IMR-90 (cell line): Measurements from ENCODE around the gene MGAT5. TPM values are rescaled to one million over a fixed set of nuclear protein-coding genes. Genes with fewer than 3 reads are reported as not detected.

Source experiments
- ATAC-seq: fragments of 200-7000 bp; cut with Tn5 transposase; 2 replicates; pipeline ENCODE4 v1.9.1; 2020; ENCODE audit warnings: low read depth, mild to moderate bottlenecking, moderate library complexity
- BruUV-seq: library from RNA; stranded (reverse); fragments of 400-500 nt; replicated peaks from 2 replicates; lab custom pipeline; 2021; lab: Mats Ljungman, UMichigan
- CTCF ChIA-PET: fragments of 300-600 bp; formaldehyde crosslinking; extraction: SDS; loops from one replicate; lab custom pipeline; 2021; ENCODE audit warnings: antibody characterized with exemption; lab: Yijun Ruan, JAX
- POLR2A ChIA-PET: fragments of 300-600 bp; sonication (Branson Sonifier 250); formaldehyde crosslinking; loops from one replicate; lab custom pipeline; 2022; ENCODE audit warnings: antibody characterized with exemption; ENCODE audit not compliant: unreplicated experiment; lab: Charles Lee
- DNase-seq: peaks from one replicate; pipeline ENCODE4 v3.0.0; 2013
- H2AFZ ChIP-seq: replicated peaks from 2 replicates; pipeline ENCODE3; 2013; ENCODE audit warnings: low read length, mild to moderate bottlenecking; ENCODE audit not compliant: poor library complexity
- H2AK5ac ChIP-seq: 2 replicates; pipeline ENCODE4 v1.6.1; 2013; ENCODE audit warnings: low read depth, low read length, inconsistent platforms
- H2AK9ac ChIP-seq: replicated peaks from 2 replicates; pipeline ENCODE3; 2013; ENCODE audit warnings: mild to moderate bottlenecking, low read depth, low read length, moderate library complexity; ENCODE audit not compliant: poor library complexity
- H2BK120ac ChIP-seq: 2 replicates; pipeline ENCODE4 v1.6.1; 2013; ENCODE audit warnings: low read depth, low read length, inconsistent platforms
- H2BK15ac ChIP-seq: 3 replicates; pipeline ENCODE4 v1.6.1; 2013; ENCODE audit warnings: low read depth, low read length, inconsistent platforms
- H2BK20ac ChIP-seq: 2 replicates; pipeline ENCODE4 v1.6.1; 2013; ENCODE audit warnings: low read depth, mild to moderate bottlenecking, inconsistent platforms, low read length, moderate library complexity
- H2BK5ac ChIP-seq: 2 replicates; pipeline ENCODE4 v1.6.1; 2013; ENCODE audit warnings: mild to moderate bottlenecking, low read depth, low read length, inconsistent platforms; ENCODE audit not compliant: poor library complexity, severe bottlenecking
- H3K14ac ChIP-seq: replicated peaks from 2 replicates; pipeline ENCODE4 v1.6.1; 2013; ENCODE audit warnings: low read depth, low read length, inconsistent platforms
- H3K18ac ChIP-seq: 2 replicates; pipeline ENCODE4 v1.6.1; 2013; ENCODE audit warnings: low read depth, low read length, control low read depth
- H3K23ac ChIP-seq: 2 replicates; pipeline ENCODE4 v1.6.1; 2013; ENCODE audit warnings: low read depth, low read length, inconsistent platforms
- H3K27ac ChIP-seq: 2 replicates; pipeline ENCODE4 v1.5.1; 2013; ENCODE audit warnings: mild to moderate bottlenecking, control low read depth, low read length; ENCODE audit not compliant: insufficient read depth
- H3K27me3 ChIP-seq: 2 replicates; pipeline ENCODE4 v1.6.1; 2013; ENCODE audit warnings: low read length; ENCODE audit not compliant: control insufficient read depth, insufficient read depth
- H3K36me3 ChIP-seq: 2 replicates; pipeline ENCODE4 v1.6.1; 2013; ENCODE audit warnings: low read length, mixed read lengths; ENCODE audit not compliant: control insufficient read depth, insufficient read depth
- H3K4ac ChIP-seq: 2 replicates; pipeline ENCODE4 v1.6.1; 2013; ENCODE audit warnings: low read depth, low read length, inconsistent platforms
- H3K4me1 ChIP-seq: 2 replicates; pipeline ENCODE4 v1.6.1; 2013; ENCODE audit warnings: low read length, mixed read lengths; ENCODE audit not compliant: control insufficient read depth, insufficient read depth
- H3K4me2 ChIP-seq: 2 replicates; pipeline ENCODE4 v1.6.1; 2013; ENCODE audit warnings: low read depth, mild to moderate bottlenecking, control low read depth, low read length, moderate library complexity
- H3K4me3 ChIP-seq: 2 replicates; pipeline ENCODE4 v1.5.1; 2013; ENCODE audit warnings: low read depth, mild to moderate bottlenecking, control low read depth, low read length, moderate library complexity; ENCODE audit not compliant: insufficient read depth
- H3K56ac ChIP-seq: 2 replicates; pipeline ENCODE4 v1.6.1; 2013; ENCODE audit warnings: low read length, inconsistent platforms; ENCODE audit not compliant: insufficient read depth; ENCODE audit errors: extremely low read depth
- H3K79me1 ChIP-seq, 2 experiments: 2 replicates each; pipeline ENCODE4 v1.6.1; 2013; ENCODE audit warnings: low read length in 2 of 2, inconsistent platforms in 1 of 2, low read depth in 1 of 2
- H3K9ac ChIP-seq: 2 replicates; pipeline ENCODE4 v1.6.1; 2013; ENCODE audit warnings: low read depth, low read length, control low read depth
- H3K9me1 ChIP-seq: 2 replicates; pipeline ENCODE4 v1.6.1; 2013; ENCODE audit warnings: low read length, inconsistent platforms; ENCODE audit not compliant: insufficient read depth
- H3K9me3 ChIP-seq: 2 replicates; pipeline ENCODE4 v1.6.1; 2013; ENCODE audit warnings: low read length; ENCODE audit not compliant: control insufficient read depth, insufficient read depth
- H4K20me1 ChIP-seq: 2 replicates; pipeline ENCODE4 v1.6.1; 2013; ENCODE audit warnings: low read length, inconsistent platforms; ENCODE audit not compliant: insufficient read depth
- H4K5ac ChIP-seq: 2 replicates; pipeline ENCODE4 v1.6.1; 2013; ENCODE audit warnings: mild to moderate bottlenecking, low read depth, low read length, control low read depth
- H4K8ac ChIP-seq, 2 experiments: 2 replicates each; pipeline ENCODE4 v1.6.1; 2013; ENCODE audit warnings: low read depth in 2 of 2, low read length in 2 of 2, control low read depth in 1 of 2, inconsistent platforms in 1 of 2
- H4K91ac ChIP-seq: 2 replicates; pipeline ENCODE4 v1.6.1; 2013; ENCODE audit warnings: low read depth, low read length, inconsistent platforms; ENCODE audit not compliant: insufficient read depth
- BHLHE40 ChIP-seq: fragments of 150-350 bp; IDR thresholded peaks from 2 replicates; pipeline ENCODE4 v1.6.1; 2016; ENCODE audit warnings: mild to moderate bottlenecking, low read depth, low read length
- CEBPB ChIP-seq: IDR thresholded peaks from 2 replicates; pipeline ENCODE4 v1.6.1; 2012; ENCODE audit warnings: low read depth, low read length, improper control_type of control experiment
- CHD1 ChIP-seq: IDR thresholded peaks from 2 replicates; pipeline ENCODE4 v1.6.1; 2012; ENCODE audit warnings: low read depth, low read length, improper control_type of control experiment
- CTCF ChIP-seq: conservative IDR thresholded peaks from 2 replicates; pipeline ENCODE4 v1.5.1; 2012; ENCODE audit warnings: mild to moderate bottlenecking, low read depth, low read length, improper control_type of control experiment
- ELK1 ChIP-seq: fragments of 150-350 bp; IDR thresholded peaks from 2 replicates; pipeline ENCODE4 v1.6.1; 2016; ENCODE audit warnings: low read depth, mild to moderate bottlenecking, low read length, moderate library complexity, borderline replicate concordance
- FOS ChIP-seq: fragments of 150-350 bp; IDR thresholded peaks from 2 replicates; pipeline ENCODE4 v1.6.1; 2016; ENCODE audit warnings: low read depth, low read length
- MAZ ChIP-seq: IDR thresholded peaks from 2 replicates; pipeline ENCODE4 v1.6.1; 2012; ENCODE audit warnings: low read depth, mild to moderate bottlenecking, low read length, improper control_type of control experiment, moderate library complexity, borderline replicate concordance
- MXI1 ChIP-seq: IDR thresholded peaks from 2 replicates; pipeline ENCODE4 v1.6.1; 2012; ENCODE audit warnings: low read depth, mild to moderate bottlenecking, low read length, moderate library complexity, borderline replicate concordance
- NFE2L2 ChIP-seq: fragments of 150-350 bp; IDR thresholded peaks from 2 replicates; pipeline ENCODE4 v1.6.1; 2016; ENCODE audit warnings: low read depth, mild to moderate bottlenecking, low read length
- POLR2A ChIP-seq: IDR thresholded peaks from 2 replicates; pipeline ENCODE4 v1.6.1; 2012; ENCODE audit warnings: mild to moderate bottlenecking, low read depth, low read length
- RAD21 ChIP-seq: IDR thresholded peaks from 2 replicates; pipeline ENCODE4 v1.6.1; 2012; ENCODE audit warnings: low read length, improper control_type of control experiment
- RCOR1 ChIP-seq: IDR thresholded peaks from 2 replicates; pipeline ENCODE4 v1.6.1; 2012; ENCODE audit warnings: mild to moderate bottlenecking, low read length, improper control_type of control experiment; ENCODE audit not compliant: insufficient replicate concordance
- RFX5 ChIP-seq: IDR thresholded peaks from 2 replicates; pipeline ENCODE4 v1.8.0; 2012; ENCODE audit warnings: low read depth, mild to moderate bottlenecking, low read length, moderate library complexity
- SMC3 ChIP-seq: fragments of 150-350 bp; IDR thresholded peaks from 2 replicates; pipeline ENCODE4 v1.6.1; 2016; ENCODE audit warnings: low read depth, mild to moderate bottlenecking, antibody characterized with exemption, low read length, moderate library complexity
- WGBS, 2 experiments: methylation state at CpG; one replicate each; pipeline versions ENCODE4 v1.1.5 to v1.1.7; 2013; ENCODE audit warnings: missing lambda C conversion rate in 2 of 2; ENCODE audit not compliant: insufficient read length in 1 of 2; ENCODE audit errors: extremely low coverage in 2 of 2; 5-methylcytosine and 5-hydroxymethylcytosine counted together
- dilution Hi-C: fragments of 300-500 bp; cut with HindIII; formaldehyde crosslinking; loops from one replicate; pipeline ENCODE4 v1.14.3; 2018; ENCODE audit warnings: low sequenced_read_pairs; ENCODE audit not compliant: unreplicated experiment
- in situ Hi-C: fragments of 300-500 bp; cut with MboI; formaldehyde crosslinking; loops from 3 replicates; pipeline ENCODE4 v1.14.3; 2019; ENCODE audit warnings: low sequenced_read_pairs, inconsistent platforms, mixed read lengths
- intact Hi-C: fragments of 100-400 bp; cut with micrococcal nuclease; formaldehyde crosslinking; loops from 2 replicates; pipeline ENCODE4 v1.10.0; 2022
- polyA plus RNA-seq, 3 experiments: library from polyadenylated mRNA; depleted of rRNA; stranded (reverse); fragments of >200 nt; gene quantifications; 2 replicates each; pipeline ENCODE4 v1.2.3, GENCODE V29; 2012; ENCODE audit warnings: low replicate concordance in 1 of 3
- total RNA-seq: library from RNA; depleted of rRNA; stranded (reverse); fragments of >200 nt; gene quantifications from 2 replicates; pipeline ENCODE4 v1.2.3, GENCODE V29; 2012
- TF ChIP-seq, protein P1 (sequence below): fragments of 150-350 bp; IDR thresholded peaks from 2 replicates; pipeline ENCODE4 v1.6.1; 2017; ENCODE audit warnings: mild to moderate bottlenecking, antibody characterized with exemption, low read length, low read depth

The MGAT5 gene
- total and polyA plus RNA-seq, 2 of the 4 experiments (the other 2 are of a cell fraction): 22.9 to 59.9 TPM

GRCh38 chr2:134425724-134426496, 172.0 kb downstream of the MGAT5 start:
- H3K23ac ChIP-seq: no peak overlapping the region
- ATAC-seq (no peak), DNase-seq (peak; percentile 21)
- no peak overlapping the region; the same call in 1 of the 2 replicates for H3K14ac ChIP-seq
- H2AFZ ChIP-seq: no peak overlapping the region
- H3K27ac ChIP-seq: no peak overlapping the region
- H4K8ac ChIP-seq: no peak overlapping the region
- H3K27me3 ChIP-seq: no peaks in the 10 kb centered on the region
- H3K9me1 ChIP-seq: peaks cover 18% of the 10 kb centered on the region
- no peak overlapping the region for H3K18ac ChIP-seq
- H3K4ac ChIP-seq: no peak overlapping the region
- peaks cover 4% of the 10 kb centered on the region for H3K4me1 ChIP-seq
- no peak overlapping the region for H3K4me3 ChIP-seq
- H2BK20ac ChIP-seq: no peak overlapping the region
- H3K9ac ChIP-seq: no peak overlapping the region
- H2BK5ac ChIP-seq: no peak overlapping the region
- no peak overlapping the region for H2BK15ac ChIP-seq
- in situ Hi-C loops: no loop called here
- CTCF ChIA-PET: interaction anchor here (0.7 kb wide), 1 partner anchor 11 kb away, joined by 3 read pairs; no protein-coding TSS in a partner anchor
- no peak overlapping the region for H3K4me2 ChIP-seq
- no peaks in the 10 kb centered on the region for H3K9me3 ChIP-seq
- no peak overlapping the region for H4K91ac ChIP-seq
- H2AK5ac ChIP-seq: no peak overlapping the region
- H2AK9ac ChIP-seq: no peak overlapping the region
- H2BK120ac ChIP-seq: no peak overlapping the region
- POLR2A ChIA-PET: no interaction called here
- no peaks in the 10 kb centered on the region; the same call in 1 of the 2 replicates for H4K20me1 ChIP-seq
- no TSS peak for BruUV-seq
- peaks cover 46% of the 10 kb centered on the region for H3K36me3 ChIP-seq
- no peak overlapping the region for H4K5ac ChIP-seq
- no peak overlapping the region for H3K56ac ChIP-seq
- WGBS, 2 experiments: 100% methylated on average over 1 to 2 of the region's 6 CpGs
- intact Hi-C loops: no loop called here
- dilution Hi-C loops: no loop called here
- H3K79me1 ChIP-seq: peaks cover 0 to 18% of the 10 kb centered on the region in 2 experiments; a peak in 3 of 4 replicates
- TF ChIP-seq POLR2A (no peak), RFX5 (no peak), NFE2L2 (no peak), ELK1 (no peak), BHLHE40 (no peak), CHD1 (no peak), MXI1 (no peak), CTCF (no peak), CEBPB (no peak), RAD21 (no peak), FOS (no peak), MAZ (no peak), SMC3 (no peak), RCOR1 (no peak)
- TF ChIP-seq, protein P1, sequence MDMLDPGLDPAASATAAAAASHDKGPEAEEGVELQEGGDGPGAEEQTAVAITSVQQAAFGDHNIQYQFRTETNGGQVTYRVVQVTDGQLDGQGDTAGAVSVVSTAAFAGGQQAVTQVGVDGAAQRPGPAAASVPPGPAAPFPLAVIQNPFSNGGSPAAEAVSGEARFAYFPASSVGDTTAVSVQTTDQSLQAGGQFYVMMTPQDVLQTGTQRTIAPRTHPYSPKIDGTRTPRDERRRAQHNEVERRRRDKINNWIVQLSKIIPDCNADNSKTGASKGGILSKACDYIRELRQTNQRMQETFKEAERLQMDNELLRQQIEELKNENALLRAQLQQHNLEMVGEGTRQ: no peak
